ENCODE measurements around the gene CARS1. TPM values are rescaled to one million over a fixed set of nuclear protein-coding genes. Genes with fewer than 3 reads are reported as not detected.

CARS1 gene
- total RNA-seq, 4 donors from 2014 or later, result 31.5 to 46.5 (median 34.7) TPM

DNA sequence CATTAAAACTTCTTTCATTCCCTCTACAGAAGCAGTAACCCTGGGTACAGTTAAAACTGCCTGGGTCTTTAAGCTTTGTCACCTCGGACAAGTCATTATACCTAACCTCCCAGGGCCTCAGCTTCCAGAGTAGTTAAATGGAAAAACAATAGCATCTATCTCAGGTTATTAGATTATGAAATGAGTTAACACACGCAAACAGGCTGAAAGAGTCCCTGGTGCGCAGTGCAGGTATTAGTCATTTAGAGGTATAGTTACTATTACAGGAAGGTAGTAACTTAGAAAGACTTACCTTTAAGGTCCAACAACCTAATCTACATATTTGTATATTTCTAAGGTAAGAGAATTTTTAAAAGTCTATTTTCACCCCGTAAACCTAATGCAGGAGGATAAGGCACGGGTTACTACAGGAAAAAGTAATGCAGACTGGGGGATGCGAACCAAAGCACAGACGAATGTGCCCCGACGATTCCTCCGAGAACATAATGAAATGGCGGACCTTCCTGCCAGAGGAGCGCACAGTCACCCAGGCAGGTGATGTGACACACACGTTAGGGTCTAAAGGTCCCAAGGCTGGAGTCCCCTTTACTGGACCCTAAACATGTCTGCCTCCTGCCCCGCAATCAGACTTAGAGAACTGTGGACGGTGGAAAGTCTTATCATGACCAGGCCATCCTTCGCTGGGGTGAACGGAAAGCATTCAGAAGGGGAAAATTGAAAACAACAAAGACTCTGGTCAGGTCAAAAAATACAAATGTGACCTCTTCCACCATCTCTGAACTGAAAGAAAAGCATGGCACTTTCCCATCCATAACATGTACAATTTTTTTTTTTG lies 66.4 kb downstream of the CARS1 start:
- H3K9me3 ChIP-seq, result no peaks in the 10 kb centered on the region
- H3K4me1 ChIP-seq, result peaks cover 40 to 53% of the 10 kb centered on the region in 2 donors
- ATAC-seq (peak in 1 of 2 donors; percentile 4), DNase-seq (no peak)
- no peaks in the 10 kb centered on the region for H3K36me3 ChIP-seq
- TF ChIP-seq, protein P1, sequence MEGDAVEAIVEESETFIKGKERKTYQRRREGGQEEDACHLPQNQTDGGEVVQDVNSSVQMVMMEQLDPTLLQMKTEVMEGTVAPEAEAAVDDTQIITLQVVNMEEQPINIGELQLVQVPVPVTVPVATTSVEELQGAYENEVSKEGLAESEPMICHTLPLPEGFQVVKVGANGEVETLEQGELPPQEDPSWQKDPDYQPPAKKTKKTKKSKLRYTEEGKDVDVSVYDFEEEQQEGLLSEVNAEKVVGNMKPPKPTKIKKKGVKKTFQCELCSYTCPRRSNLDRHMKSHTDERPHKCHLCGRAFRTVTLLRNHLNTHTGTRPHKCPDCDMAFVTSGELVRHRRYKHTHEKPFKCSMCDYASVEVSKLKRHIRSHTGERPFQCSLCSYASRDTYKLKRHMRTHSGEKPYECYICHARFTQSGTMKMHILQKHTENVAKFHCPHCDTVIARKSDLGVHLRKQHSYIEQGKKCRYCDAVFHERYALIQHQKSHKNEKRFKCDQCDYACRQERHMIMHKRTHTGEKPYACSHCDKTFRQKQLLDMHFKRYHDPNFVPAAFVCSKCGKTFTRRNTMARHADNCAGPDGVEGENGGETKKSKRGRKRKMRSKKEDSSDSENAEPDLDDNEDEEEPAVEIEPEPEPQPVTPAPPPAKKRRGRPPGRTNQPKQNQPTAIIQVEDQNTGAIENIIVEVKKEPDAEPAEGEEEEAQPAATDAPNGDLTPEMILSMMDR (IDR thresholded peaks at IDR 0.05 in 4 of 5, conservative IDR thresholded peaks at IDR 0.05 in 1 of 5), result no peak
- no peak for TF ChIP-seq POLR2A (IDR thresholded peaks at IDR 0.05)
- no peaks in the 10 kb centered on the region for H3K27me3 ChIP-seq
- H3K27ac ChIP-seq, result peak overlapping the region; percentile 87 to 98 (median 96)
- intact Hi-C loops (cut with DNase I; ENCODE audit: low total_unique reads) (loop anchor here (2.0 kb wide), 1 partner anchor 50 kb away; no protein-coding TSS in a partner anchor), in situ Hi-C loops (cut with MboI; ENCODE audit: low sequenced_read_pairs in 4 of 4) (no loop called here)
- H3K4me3 ChIP-seq, result peak overlapping the region; percentile 76 to 92 (median 88)

DNA sequence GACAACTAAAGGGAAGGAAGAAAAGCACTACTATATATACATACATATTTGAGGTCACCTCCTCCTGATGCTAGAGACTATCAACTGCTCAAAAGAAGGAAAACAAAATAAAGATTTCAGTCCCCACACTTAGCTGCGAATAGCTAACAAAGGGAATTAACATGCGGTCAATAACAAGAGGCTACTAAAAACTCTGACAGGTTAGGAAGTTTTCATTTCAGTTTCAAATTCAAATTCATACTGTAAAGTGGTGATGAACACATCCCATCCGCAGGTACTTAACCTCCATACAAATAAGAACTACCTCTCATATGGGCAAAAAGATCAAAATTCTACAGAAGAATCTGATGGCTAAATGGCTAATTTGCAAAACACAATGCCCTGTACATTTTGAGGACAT lies 67.7 kb downstream of the CARS1 start:
- DNase-seq (no peak), ATAC-seq (no peak)
- Histone ChIP-seq H3K27ac (peak overlapping the region in 3 of 4 donors; percentile 24 to 96 (median 28)), H3K27me3 (no peaks in the 10 kb centered on the region), H3K36me3 (no peaks in the 10 kb centered on the region), H3K4me3 (peak overlapping the region in 1 of 4 donors; percentile 2), H3K4me1 (peaks cover 40 to 52% of the 10 kb centered on the region in 2 donors), H3K9me3 (no peaks in the 10 kb centered on the region)
- no peak for TF ChIP-seq POLR2A (IDR thresholded peaks at IDR 0.05)
- TF ChIP-seq, protein P1 (IDR thresholded peaks at IDR 0.05 in 4 of 5, conservative IDR thresholded peaks at IDR 0.05 in 1 of 5), result no peak
- in situ Hi-C loops (cut with MboI; ENCODE audit: low sequenced_read_pairs in 4 of 4), result no loop called here
- intact Hi-C loops (cut with DNase I; ENCODE audit: low total_unique reads), result no loop called here

DNA sequence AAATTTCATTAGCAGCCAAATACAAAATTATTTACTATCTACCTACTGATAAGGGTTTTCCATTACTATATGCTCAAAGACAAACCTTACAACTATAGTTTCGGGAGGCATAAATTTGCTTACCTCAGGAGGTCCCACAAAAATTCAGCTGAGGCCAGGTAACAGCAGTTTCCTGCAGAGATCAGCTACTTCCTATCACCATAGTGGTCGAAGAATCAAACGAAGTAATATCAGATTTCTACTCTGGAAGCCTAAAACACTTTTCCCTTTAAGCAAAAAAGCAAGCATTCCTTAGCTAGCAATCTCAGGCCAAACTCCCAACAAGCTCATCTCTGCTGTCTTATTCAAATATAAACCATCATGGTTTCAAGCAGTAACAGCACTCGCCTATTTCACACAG lies 68.2 kb downstream of the CARS1 start:
- no peak for ATAC-seq
- intact Hi-C loops (cut with DNase I; ENCODE audit: low total_unique reads) (no loop called here), in situ Hi-C loops (cut with MboI; ENCODE audit: low sequenced_read_pairs in 4 of 4) (no loop called here)
- no peaks in the 10 kb centered on the region for H3K27me3 ChIP-seq
- no peaks in the 10 kb centered on the region for H3K36me3 ChIP-seq
- peak overlapping the region in 3 of 4 donors; percentile 24 to 96 (median 28) for H3K27ac ChIP-seq
- TF ChIP-seq, protein P1 (IDR thresholded peaks at IDR 0.05 in 4 of 5, conservative IDR thresholded peaks at IDR 0.05 in 1 of 5), result no peak
- TF ChIP-seq POLR2A (IDR thresholded peaks at IDR 0.05), result no peak
- DNase-seq, result no peak
- H3K9me3 ChIP-seq, result no peaks in the 10 kb centered on the region
- H3K4me1 ChIP-seq, result peaks cover 40 to 52% of the 10 kb centered on the region in 2 donors
- peak overlapping the region in 2 of 4 donors; percentile 0 to 2 for H3K4me3 ChIP-seq

DNA sequence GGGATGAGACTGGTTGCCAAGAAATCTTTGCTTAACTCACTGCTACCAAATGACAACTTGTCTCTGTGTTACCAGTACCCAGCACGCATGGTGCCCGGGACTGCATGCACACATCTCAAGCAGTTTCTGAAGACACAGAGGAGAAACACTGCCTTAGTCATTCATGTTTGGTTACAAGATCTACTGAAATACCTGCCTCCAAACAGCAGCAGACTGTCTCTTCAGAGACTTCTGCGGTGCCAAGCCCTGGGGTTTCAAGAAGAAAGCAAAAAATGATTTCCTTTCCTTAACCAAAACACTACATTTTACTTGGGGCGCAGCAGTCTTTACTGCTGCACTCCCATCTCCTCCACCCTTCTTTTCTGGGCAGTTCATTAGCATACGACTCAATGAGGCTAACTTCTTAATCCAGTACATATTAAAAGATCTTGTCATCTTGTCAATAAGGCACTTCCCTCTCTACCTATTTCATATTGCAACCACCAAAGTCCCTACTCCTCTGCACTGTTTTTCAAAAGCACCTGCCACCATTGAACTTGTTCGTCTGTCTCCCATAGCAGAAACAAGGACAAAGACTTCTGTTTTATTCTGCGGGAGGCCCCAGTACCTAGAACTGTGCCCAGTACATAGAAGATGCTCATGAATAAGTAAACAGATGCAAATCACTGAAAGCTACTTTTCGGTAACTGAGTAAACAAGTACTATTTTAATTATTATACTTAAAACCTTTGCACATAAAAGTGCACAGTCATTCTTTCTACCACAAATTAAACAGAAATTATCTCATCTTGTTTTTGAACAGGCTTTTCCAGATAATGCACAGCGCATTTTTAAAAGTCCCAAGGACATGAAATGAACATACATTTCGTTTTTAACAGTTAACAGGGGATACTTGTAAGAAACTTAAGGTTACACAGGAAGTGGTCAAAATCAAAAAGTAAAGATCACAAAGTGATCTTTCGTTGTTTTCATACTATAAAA lies 69.1 kb downstream of the CARS1 start:
- H3K27ac ChIP-seq, result peak overlapping the region in 3 of 4 donors; percentile 24 to 96 (median 28)
- no peak overlapping the region for H3K4me3 ChIP-seq
- no peak for DNase-seq

More for the DNA sequence above, 69.1 kb downstream of the CARS1 start:
- Histone ChIP-seq H3K27me3 (no peaks in the 10 kb centered on the region), H3K4me1 (peaks cover 43 to 58% of the 10 kb centered on the region in 2 donors), H3K36me3 (no peaks in the 10 kb centered on the region), H3K9me3 (no peaks in the 10 kb centered on the region)
- ATAC-seq, result no peak
- TF ChIP-seq, protein P1 (IDR thresholded peaks at IDR 0.05 in 4 of 5, conservative IDR thresholded peaks at IDR 0.05 in 1 of 5), result no peak
- TF ChIP-seq POLR2A (IDR thresholded peaks at IDR 0.05), result no peak
- intact Hi-C loops (cut with DNase I; ENCODE audit: low total_unique reads), result no loop called here
- in situ Hi-C loops (cut with MboI; ENCODE audit: low sequenced_read_pairs in 4 of 4), result no loop called here

Measured in gastrocnemius medialis (tissue), 4 donors.